Stimulated activated naive B cell treated with anti-CD40 and anti-IgM and Interleukin-4, amounts not matched to agents 10 μg/mL and 1 μg/mL and 100 μg/mL, for 72 hours (primary cell): ENCODE measurements around the gene NTRK1.

Experiments
- ATAC-seq, 2 donors: fragments of 150-1000 bp; cut with Tn5 transposase; replicated peaks; 2 replicates each; pipeline ENCODE4 v1.10.0; 2021; ENCODE audit warnings: moderate library complexity in 1 of 2
- DNase-seq: peaks from one replicate; pipeline ENCODE4 v3.0.0; 2021
- H3K27ac Mint-ChIP-seq: one replicate; pipeline ENCODE4 v1.8.0; 2022; ENCODE audit warnings: mild to moderate bottlenecking, mixed read lengths
- H3K27me3 Mint-ChIP-seq, 2 donors: one replicate each; pipeline ENCODE4 v1.8.0; 2022; ENCODE audit warnings: mixed read lengths in 2 of 2
- H3K36me3 Mint-ChIP-seq, 2 donors: one replicate each; pipeline ENCODE4 v1.8.0; 2022; ENCODE audit warnings: mixed read lengths in 2 of 2, mild to moderate bottlenecking in 1 of 2
- H3K4me1 Mint-ChIP-seq, 2 donors: one replicate each; pipeline ENCODE4 v1.8.0; 2022; ENCODE audit warnings: mixed read lengths in 2 of 2, mild to moderate bottlenecking in 1 of 2
- H3K4me3 Mint-ChIP-seq, 2 donors: one replicate each; pipeline ENCODE4 v1.8.0; 2022; ENCODE audit warnings: mild to moderate bottlenecking in 2 of 2, mixed read lengths in 2 of 2, moderate library complexity in 1 of 2
- H3K9me3 Mint-ChIP-seq, 2 donors: one replicate each; pipeline ENCODE4 v1.8.0; 2022; ENCODE audit warnings: mixed read lengths in 2 of 2, mild to moderate bottlenecking in 1 of 2

NTRK1 gene

GRCh38 chr1:156826630-156827029 is 34.0 kb upstream of the NTRK1 start:
- no peaks in the 10 kb centered on the region for H3K4me1 Mint-ChIP-seq
- DNase-seq (no peak), ATAC-seq (no peak)
- no peaks in the 10 kb centered on the region for H3K36me3 Mint-ChIP-seq
- H3K27me3 Mint-ChIP-seq: peaks cover 28 to 54% of the 10 kb centered on the region in 2 donors
- H3K27ac Mint-ChIP-seq: no peak overlapping the region
- no peaks in the 10 kb centered on the region for H3K9me3 Mint-ChIP-seq
- H3K4me3 Mint-ChIP-seq: no peak overlapping the region

GRCh38 chr1:156828400-156829124 is 32.1 kb upstream of the NTRK1 start:
- DNase-seq (no peak), ATAC-seq (no peak)
- no peaks in the 10 kb centered on the region for H3K9me3 Mint-ChIP-seq
- H3K4me3 Mint-ChIP-seq: no peak overlapping the region
- no peaks in the 10 kb centered on the region for H3K4me1 Mint-ChIP-seq
- H3K27ac Mint-ChIP-seq: no peak overlapping the region
- H3K36me3 Mint-ChIP-seq: no peaks in the 10 kb centered on the region
- H3K27me3 Mint-ChIP-seq: peaks cover 30 to 62% of the 10 kb centered on the region in 2 donors

DNA sequence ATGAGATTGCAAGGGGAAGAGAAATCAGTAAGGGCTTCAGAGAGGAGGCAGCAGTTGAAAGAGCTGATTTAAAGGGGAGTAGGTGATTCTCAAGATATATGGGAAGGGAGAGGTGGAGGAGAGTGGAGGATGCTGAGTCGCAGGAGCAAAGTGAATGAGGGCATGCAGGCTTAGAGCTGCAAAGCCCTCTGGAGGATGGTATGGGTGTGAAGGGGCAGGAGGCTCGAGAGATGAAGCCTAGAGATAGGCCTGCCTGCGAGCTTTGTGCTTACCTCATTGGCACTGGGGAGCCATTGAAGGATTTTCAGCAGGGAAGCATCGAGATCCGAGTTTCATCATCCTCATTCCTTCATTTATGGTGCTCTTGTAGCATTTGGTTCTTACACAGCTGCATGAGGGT is 28.2 kb upstream of the NTRK1 start:
- Mint-ChIP-seq H3K27me3 (peaks cover 51 to 81% of the 10 kb centered on the region in 2 donors), H3K4me1 (peaks cover 4 to 6% of the 10 kb centered on the region in 2 donors), H3K9me3 (no peaks in the 10 kb centered on the region), H3K36me3 (no peaks in the 10 kb centered on the region), H3K4me3 (no peak overlapping the region), H3K27ac (no peak overlapping the region)
- ATAC-seq: no peak
- no peak for DNase-seq

GRCh38 chr1:156833603-156834002 is 27.1 kb upstream of the NTRK1 start:
- Mint-ChIP-seq H3K4me3 (no peak overlapping the region), H3K27ac (no peak overlapping the region), H3K27me3 (peaks cover 49 to 76% of the 10 kb centered on the region in 2 donors), H3K36me3 (no peaks in the 10 kb centered on the region), H3K9me3 (no peaks in the 10 kb centered on the region), H3K4me1 (peaks cover 4 to 6% of the 10 kb centered on the region in 2 donors)
- DNase-seq: no peak
- ATAC-seq: no peak

DNA sequence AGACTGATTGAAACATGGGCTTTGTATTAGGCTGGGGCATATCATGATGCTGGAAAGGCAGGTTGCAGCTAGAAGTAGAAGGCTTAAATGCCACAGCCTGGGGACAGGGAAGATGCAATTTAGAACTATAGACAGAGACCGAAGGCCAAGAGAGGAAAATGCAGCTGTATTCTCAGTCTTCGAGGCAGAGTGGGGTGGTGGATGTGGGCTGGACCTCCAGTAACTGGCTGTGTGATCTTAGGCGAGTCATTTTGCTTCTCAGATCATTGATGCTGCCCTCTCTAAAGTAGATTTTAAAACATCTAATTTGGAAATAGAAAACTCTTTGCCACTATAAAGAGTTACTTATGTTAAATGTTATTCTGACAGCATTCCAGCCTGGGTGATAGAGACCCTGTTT is 26.3 kb upstream of the NTRK1 start:
- DNase-seq: no peak
- Mint-ChIP-seq H3K9me3 (no peaks in the 10 kb centered on the region), H3K27me3 (peaks cover 54 to 75% of the 10 kb centered on the region in 2 donors), H3K36me3 (no peaks in the 10 kb centered on the region), H3K27ac (no peak overlapping the region), H3K4me1 (peaks cover 6 to 9% of the 10 kb centered on the region in 2 donors), H3K4me3 (no peak overlapping the region)
- ATAC-seq: no peak

- ATAC-seq: peak in 1 of 2 donors; percentile 68
- H3K27me3 Mint-ChIP-seq: peaks cover 67 to 78% of the 10 kb centered on the region in 2 donors
- H3K27ac Mint-ChIP-seq: no peak overlapping the region
- no peaks in the 10 kb centered on the region for H3K36me3 Mint-ChIP-seq
- peaks cover 6 to 12% of the 10 kb centered on the region in 2 donors for H3K4me1 Mint-ChIP-seq
- no peak overlapping the region for H3K4me3 Mint-ChIP-seq
- DNase-seq: no peak
- no peaks in the 10 kb centered on the region for H3K9me3 Mint-ChIP-seq
These were observed 24.5 kb upstream of the NTRK1 start for GRCh38 chr1:156836041-156836654.

- H3K9me3 Mint-ChIP-seq: no peaks in the 10 kb centered on the region
- ATAC-seq (no peak), DNase-seq (no peak)
- no peaks in the 10 kb centered on the region for H3K36me3 Mint-ChIP-seq
- H3K27ac Mint-ChIP-seq: no peak overlapping the region
- peaks cover 6 to 12% of the 10 kb centered on the region in 2 donors for H3K4me1 Mint-ChIP-seq
- H3K4me3 Mint-ChIP-seq: no peak overlapping the region
- H3K27me3 Mint-ChIP-seq: peaks cover 69 to 75% of the 10 kb centered on the region in 2 donors
These were observed 23.8 kb upstream of the NTRK1 start for GRCh38 chr1:156836892-156837291.

DNA sequence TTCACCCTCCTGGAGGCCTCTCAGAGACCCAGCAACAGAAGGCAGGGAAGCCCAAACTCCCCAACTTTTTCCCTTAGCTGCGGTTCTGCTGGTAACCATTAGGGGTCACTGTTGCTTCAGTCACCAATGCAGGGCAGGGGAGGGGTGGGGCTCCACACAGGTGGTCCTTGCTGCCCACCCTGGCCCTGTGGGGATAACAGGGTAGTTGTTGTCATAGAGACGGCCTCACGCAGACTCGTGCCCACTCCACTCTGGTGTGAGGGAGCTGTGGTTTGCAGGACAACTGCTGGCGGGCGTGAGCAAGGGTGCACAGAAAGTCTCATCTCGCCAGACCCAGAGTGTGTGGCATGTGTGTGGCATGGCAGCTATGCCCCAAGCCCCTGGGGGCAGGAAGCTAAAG is 21.7 kb upstream of the NTRK1 start:
- Mint-ChIP-seq H3K4me3 (no peak overlapping the region), H3K27me3 (peaks cover 76 to 78% of the 10 kb centered on the region in 2 donors), H3K27ac (no peak overlapping the region), H3K9me3 (no peaks in the 10 kb centered on the region), H3K4me1 (peaks cover 6 to 14% of the 10 kb centered on the region in 2 donors), H3K36me3 (no peaks in the 10 kb centered on the region)
- DNase-seq: no peak
- peak; percentile 54 to 59 for ATAC-seq

GRCh38 chr1:156839426-156840109 is 21.1 kb upstream of the NTRK1 start:
- no peaks in the 10 kb centered on the region for H3K9me3 Mint-ChIP-seq
- no peaks in the 10 kb centered on the region for H3K36me3 Mint-ChIP-seq
- H3K27me3 Mint-ChIP-seq: peaks cover 76 to 78% of the 10 kb centered on the region in 2 donors
- H3K4me3 Mint-ChIP-seq: no peak overlapping the region
- DNase-seq: no peak
- H3K27ac Mint-ChIP-seq: no peak overlapping the region
- no peak for ATAC-seq
- peaks cover 6 to 15% of the 10 kb centered on the region in 2 donors for H3K4me1 Mint-ChIP-seq

DNA sequence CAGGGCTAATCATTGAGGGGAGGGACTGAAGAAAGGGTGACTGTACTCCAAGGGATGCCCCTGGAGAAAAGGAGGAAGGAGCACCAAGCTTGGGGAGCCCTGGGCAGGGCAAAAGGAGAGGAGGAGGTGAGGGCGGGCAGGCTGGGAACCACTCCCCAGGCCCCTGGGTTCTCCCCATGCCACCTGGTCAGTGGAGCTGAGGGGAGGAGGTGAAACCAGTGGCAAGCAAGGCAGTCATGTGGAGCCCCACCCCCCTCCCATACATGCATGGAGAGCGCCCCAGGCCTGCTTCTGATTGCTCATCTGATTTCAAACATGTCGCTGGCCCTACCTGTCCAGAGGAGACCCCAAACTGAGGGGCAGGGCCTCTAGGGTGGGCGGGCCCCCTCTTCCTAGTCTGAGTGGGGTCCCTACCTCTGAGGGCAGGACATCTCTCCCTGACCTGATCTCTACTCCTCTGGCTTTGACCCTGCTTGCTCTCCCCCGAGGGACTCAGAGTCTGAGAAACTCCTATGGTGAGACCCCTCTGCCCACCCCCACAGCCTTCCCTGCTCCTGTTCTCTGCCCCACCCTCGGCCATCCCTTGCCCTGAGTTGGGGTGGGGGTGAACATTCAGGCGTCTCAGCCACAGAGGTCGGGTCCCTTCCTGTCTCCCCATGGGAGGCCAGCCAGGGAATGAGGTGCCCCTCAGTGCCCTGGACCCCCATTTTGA is 20.3 kb upstream of the NTRK1 start:
- Mint-ChIP-seq H3K27ac (no peak overlapping the region), H3K4me3 (no peak overlapping the region), H3K4me1 (peaks cover 14 to 18% of the 10 kb centered on the region in 2 donors), H3K36me3 (no peaks in the 10 kb centered on the region), H3K27me3 (peaks cover 80 to 81% of the 10 kb centered on the region in 2 donors), H3K9me3 (no peaks in the 10 kb centered on the region)
- ATAC-seq: no peak
- DNase-seq: no peak

DNA sequence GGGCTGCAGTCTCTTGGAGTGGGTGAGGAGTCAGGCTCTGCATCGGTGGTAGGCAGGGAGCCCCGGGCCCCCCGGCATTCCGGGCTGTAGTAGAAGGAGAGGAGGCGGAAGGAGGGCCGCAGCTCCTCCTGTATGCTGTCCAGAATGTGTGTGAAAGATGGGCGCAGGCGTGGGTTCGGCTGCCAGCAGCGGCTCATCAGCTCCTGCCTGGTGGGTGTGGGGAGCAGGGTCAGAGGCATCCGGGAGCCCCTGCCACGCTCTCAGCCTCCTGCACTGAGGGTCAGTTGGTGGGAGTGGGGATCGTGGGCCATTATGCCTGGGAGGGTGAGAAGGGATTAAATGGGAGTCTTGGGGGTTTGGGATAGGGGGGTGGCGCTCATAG is 19.8 kb upstream of the NTRK1 start:
- DNase-seq (no peak), ATAC-seq (no peak)
- Mint-ChIP-seq H3K27ac (no peak overlapping the region), H3K9me3 (no peaks in the 10 kb centered on the region), H3K4me3 (no peak overlapping the region), H3K36me3 (no peaks in the 10 kb centered on the region), H3K27me3 (peaks cover 81 to 82% of the 10 kb centered on the region in 2 donors), H3K4me1 (peaks cover 18% of the 10 kb centered on the region in 2 donors)

GRCh38 chr1:156841295-156841855 is 19.3 kb upstream of the NTRK1 start:
- ATAC-seq: no peak
- peaks cover 81 to 82% of the 10 kb centered on the region in 2 donors for H3K27me3 Mint-ChIP-seq
- DNase-seq: no peak
- no peak overlapping the region for H3K27ac Mint-ChIP-seq
- H3K4me1 Mint-ChIP-seq: peaks cover 13 to 17% of the 10 kb centered on the region in 2 donors
- H3K4me3 Mint-ChIP-seq: no peak overlapping the region
- H3K36me3 Mint-ChIP-seq: no peaks in the 10 kb centered on the region
- H3K9me3 Mint-ChIP-seq: no peaks in the 10 kb centered on the region

GRCh38 chr1:156842618-156843300 is 17.9 kb upstream of the NTRK1 start:
- H3K4me3 Mint-ChIP-seq: no peak overlapping the region
- peaks cover 86 to 87% of the 10 kb centered on the region in 2 donors for H3K27me3 Mint-ChIP-seq
- no peaks in the 10 kb centered on the region for H3K36me3 Mint-ChIP-seq
- ATAC-seq: no peak
- no peak for DNase-seq
- H3K9me3 Mint-ChIP-seq: no peaks in the 10 kb centered on the region
- H3K27ac Mint-ChIP-seq: no peak overlapping the region
- H3K4me1 Mint-ChIP-seq: peaks cover 12 to 17% of the 10 kb centered on the region in 2 donors
